IPS-15b (cell line): ENCODE measurements around the gene GBX2.

Experiments
- H3K27me3 ChIP-seq: one replicate; pipeline ENCODE4 v1.6.1; 2013; ENCODE audit warnings: low read length; ENCODE audit not compliant: control insufficient read depth, insufficient read depth
- H3K36me3 ChIP-seq: one replicate; pipeline ENCODE4 v1.6.1; 2013; ENCODE audit warnings: low read length; ENCODE audit not compliant: control insufficient read depth, insufficient read depth
- H3K4me1 ChIP-seq: one replicate; pipeline ENCODE4 v1.6.1; 2013; ENCODE audit warnings: mild to moderate bottlenecking, low read length; ENCODE audit not compliant: control insufficient read depth, insufficient read depth
- H3K4me3 ChIP-seq: one replicate; pipeline ENCODE4 v1.5.1; 2013; ENCODE audit warnings: low read depth, low read length
- H3K9ac ChIP-seq: one replicate; pipeline ENCODE4 v1.6.1; 2013; ENCODE audit warnings: low read depth, mild to moderate bottlenecking, low read length
- H3K9me3 ChIP-seq: one replicate; pipeline ENCODE4 v1.6.1; 2013; ENCODE audit warnings: mild to moderate bottlenecking, low read length; ENCODE audit not compliant: control insufficient read depth, insufficient read depth

The GBX2 gene

DNA sequence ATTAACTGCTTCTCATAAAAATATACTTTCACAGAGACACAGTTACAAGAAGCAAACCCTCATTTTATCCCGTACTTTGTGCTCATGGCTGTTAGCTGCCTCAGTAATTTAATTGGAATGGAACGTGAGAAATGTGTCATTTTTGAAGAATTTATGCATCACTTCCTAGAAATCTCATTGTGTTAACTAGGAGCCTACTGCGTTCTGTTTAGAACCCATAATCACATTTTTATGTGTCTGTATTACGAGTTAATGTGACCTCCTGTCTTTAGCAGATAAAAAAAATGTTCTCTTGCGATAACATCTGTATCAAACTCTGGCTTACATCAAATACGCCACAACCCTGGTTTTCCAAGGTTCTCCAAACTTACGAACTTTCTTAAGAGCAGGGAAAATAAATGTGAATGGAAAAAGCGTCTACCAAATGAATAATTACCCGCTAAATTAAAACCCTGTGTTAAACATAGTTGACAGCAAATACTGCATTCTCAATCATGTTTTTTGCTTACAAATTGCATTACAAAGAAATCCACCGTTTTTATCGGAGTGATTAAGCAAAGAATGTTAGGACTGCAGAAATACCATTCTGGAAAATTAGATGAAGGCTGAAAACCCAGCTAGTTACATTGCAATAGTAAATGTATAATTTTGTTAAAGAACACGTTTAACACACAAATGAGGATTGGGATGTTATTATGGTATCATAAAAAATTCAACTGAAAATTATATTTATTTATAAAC is 12.1 kb upstream of the GBX2 start:
- Histone ChIP-seq H3K27me3 (peaks cover 42% of the 10 kb centered on the region), H3K4me3 (peak overlapping the region; percentile 11), H3K9ac (no peak overlapping the region)

DNA sequence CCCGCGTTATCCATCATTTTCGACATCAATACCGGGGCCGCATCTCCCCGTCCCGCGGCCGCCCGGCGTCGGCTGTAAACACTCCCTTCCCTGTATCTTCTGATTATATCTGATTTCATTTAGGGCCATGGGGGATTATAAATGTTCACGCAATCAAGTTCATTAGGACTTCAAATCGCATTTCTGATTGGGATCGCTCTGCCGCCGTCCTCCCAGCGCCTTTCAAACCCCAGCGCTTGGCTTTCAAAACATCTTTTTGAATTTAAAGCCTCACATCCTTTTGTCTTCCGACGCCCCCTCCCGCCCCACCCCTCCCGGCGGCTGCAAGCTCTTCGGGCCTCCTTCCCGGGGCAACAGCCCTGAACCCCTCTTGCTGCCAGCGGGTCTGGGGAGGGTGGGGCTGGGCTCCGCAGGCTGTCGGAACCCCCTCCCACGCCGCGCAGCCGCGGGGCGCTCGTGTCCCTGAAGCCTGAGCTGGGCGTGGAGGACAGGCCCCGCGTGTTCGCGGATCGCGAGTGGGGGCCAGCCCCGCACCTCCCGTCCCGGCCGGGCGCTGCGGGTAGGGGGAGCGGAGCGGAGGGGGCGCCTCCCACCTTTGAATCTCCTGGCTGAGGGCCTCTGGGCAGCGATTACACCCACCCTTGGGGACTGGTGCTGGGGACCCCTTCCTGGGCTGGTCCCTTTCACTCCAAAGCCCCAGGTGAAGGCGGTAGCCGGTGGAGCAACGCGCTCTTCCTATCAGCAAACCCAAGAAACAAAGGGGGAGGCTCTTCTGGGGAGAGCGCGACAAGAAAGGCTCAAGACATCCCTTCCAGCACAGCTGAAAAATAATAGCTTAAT is 11.3 kb upstream of the GBX2 start:
- no peaks in the 10 kb centered on the region for H3K9me3 ChIP-seq
- peaks cover 49% of the 10 kb centered on the region for H3K27me3 ChIP-seq
- H3K36me3 ChIP-seq = no peaks in the 10 kb centered on the region
- H3K4me3 ChIP-seq = peak overlapping the region; percentile 38
- H3K9ac ChIP-seq = no peak overlapping the region
- H3K4me1 ChIP-seq = peaks cover 16% of the 10 kb centered on the region

More for the DNA sequence above, 12.1 kb upstream of the GBX2 start:
- H3K4me1 ChIP-seq = peaks cover 8% of the 10 kb centered on the region
- H3K9me3 ChIP-seq = no peaks in the 10 kb centered on the region
- no peaks in the 10 kb centered on the region for H3K36me3 ChIP-seq

DNA sequence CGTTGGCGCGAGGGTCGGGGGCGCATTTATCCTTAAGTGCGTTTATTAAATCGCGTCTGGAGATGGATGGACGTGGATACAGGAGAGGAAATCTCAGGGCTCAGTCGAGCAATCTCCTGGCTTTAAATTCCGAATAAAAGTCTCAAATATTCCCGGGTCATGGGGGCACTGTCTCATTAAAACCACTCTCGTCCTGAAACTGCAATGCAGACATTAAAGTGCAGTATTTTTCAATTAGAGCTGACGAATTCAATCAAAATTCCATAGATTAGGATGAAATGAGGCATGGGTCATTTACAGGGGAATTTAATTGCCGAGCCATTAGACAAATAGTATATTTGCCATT is 10.7 kb upstream of the GBX2 start:
- H3K36me3 ChIP-seq = no peaks in the 10 kb centered on the region
- H3K4me3 ChIP-seq = peak overlapping the region; percentile 38
- peaks cover 55% of the 10 kb centered on the region for H3K27me3 ChIP-seq
- H3K9ac ChIP-seq = no peak overlapping the region
- no peaks in the 10 kb centered on the region for H3K9me3 ChIP-seq
- H3K4me1 ChIP-seq = peaks cover 21% of the 10 kb centered on the region

DNA sequence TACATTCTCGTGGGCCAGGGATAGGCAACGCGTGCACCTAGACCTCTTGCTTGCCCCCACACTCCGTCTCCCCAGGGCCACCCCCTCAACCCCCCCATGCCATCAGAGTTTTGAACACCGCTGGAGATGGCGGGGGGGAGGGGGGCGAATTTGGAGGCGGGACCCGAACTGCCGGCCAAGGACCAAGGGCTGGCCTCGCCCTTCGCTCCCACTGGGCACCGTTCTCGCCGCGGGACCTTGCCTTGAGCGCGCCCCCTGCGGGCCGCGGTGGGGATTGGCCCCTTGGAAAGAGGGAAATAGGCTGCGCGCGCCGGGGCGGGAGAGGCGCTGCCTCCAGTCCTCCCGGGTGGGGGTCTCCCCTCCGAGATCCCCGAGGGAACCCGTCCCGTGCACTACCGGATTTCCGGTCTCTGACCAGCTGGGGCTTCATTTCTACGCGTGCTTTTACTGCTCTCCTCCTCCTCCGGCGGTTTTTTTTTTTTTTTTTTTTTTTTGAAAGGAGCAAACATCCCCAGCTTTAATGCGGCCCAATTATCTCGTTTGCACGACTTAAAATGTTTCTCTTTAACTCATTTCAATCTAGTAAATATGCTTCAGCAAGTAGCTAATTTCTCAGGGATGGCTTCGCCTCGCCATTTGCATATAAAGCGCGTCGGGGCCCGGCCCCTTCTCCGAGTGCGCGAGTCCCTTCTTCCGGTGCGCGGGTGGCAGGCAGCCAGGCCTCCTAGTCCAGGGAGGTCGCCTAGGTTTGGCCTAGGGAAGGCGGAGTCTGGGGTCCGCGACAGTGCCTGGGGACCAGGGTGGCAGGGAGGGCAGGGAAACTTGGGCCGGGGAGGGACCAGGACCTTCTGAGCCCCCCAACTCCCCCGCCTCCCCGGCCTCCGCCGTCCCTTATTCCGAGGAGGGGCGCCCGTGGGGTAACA is 10.0 kb upstream of the GBX2 start:
- Histone ChIP-seq H3K9me3 (no peaks in the 10 kb centered on the region), H3K4me3 (peak overlapping the region; percentile 38), H3K36me3 (no peaks in the 10 kb centered on the region), H3K9ac (no peak overlapping the region), H3K4me1 (peaks cover 24% of the 10 kb centered on the region), H3K27me3 (peaks cover 62% of the 10 kb centered on the region)

DNA sequence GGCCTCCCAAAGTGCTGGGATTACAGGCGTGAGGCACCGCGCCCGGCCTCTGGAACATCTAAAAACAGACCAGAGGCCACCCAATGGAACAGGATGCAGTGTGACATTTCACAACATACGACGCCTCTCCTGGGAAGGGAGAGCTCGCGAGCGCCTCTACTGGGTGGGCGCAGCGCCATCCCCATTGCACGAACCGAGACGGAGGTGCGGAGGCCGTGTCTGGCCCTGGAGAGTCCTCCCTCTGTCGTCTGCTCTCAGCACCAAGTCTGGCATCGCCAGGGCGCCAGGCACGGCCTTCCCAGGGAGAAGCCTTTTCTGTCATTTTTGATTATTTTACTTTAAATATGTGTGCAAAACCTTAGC is 9.4 kb upstream of the GBX2 start:
- peaks cover 68% of the 10 kb centered on the region for H3K27me3 ChIP-seq
- no peaks in the 10 kb centered on the region for H3K36me3 ChIP-seq
- H3K4me3 ChIP-seq = peak overlapping the region; percentile 27
- no peaks in the 10 kb centered on the region for H3K9me3 ChIP-seq
- no peak overlapping the region for H3K9ac ChIP-seq
- H3K4me1 ChIP-seq = peaks cover 24% of the 10 kb centered on the region

DNA sequence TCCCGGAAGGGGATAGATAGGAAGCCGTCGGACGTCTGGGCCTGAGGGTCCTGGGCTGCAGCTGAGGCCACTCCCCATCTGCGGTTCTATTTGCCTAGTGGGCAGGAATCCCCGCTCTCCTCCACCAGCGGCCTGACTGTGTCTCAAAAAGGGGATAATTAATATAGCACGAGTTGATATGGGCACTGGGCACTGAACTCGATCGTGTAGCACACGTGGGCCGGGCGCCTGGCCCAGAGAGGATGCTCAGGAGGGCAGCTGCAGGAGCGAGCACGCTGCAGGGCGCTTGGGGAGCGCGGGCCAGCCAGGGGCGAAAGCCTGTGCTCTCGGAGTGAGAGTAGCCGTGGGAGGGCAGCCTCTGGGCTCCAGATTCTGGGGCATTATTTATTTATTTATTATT is 8.8 kb upstream of the GBX2 start:
- Histone ChIP-seq H3K36me3 (no peaks in the 10 kb centered on the region), H3K9me3 (no peaks in the 10 kb centered on the region), H3K27me3 (peaks cover 75% of the 10 kb centered on the region), H3K9ac (no peak overlapping the region), H3K4me3 (no peak overlapping the region), H3K4me1 (peaks cover 28% of the 10 kb centered on the region)

DNA sequence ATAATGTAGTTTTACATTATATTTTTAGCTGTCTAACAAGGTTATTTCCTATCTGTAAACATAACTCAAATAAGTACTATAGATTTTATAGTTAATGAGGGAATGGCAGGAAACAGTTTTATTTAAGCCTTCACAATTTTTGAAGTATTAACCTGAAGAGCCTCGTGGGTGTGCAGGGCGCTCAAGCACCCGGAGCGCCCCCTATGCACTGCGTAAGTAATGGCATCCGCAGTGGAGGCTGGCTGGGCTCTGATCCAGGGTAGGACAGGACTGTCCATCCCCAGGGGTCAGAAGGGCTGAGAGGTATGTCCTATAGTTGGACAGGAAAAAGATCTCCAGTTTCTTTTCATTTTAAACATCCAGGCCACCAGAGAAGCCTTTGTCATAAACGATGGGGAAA is 8.2 kb upstream of the GBX2 start:
- H3K4me1 ChIP-seq = peaks cover 31% of the 10 kb centered on the region

DNA sequence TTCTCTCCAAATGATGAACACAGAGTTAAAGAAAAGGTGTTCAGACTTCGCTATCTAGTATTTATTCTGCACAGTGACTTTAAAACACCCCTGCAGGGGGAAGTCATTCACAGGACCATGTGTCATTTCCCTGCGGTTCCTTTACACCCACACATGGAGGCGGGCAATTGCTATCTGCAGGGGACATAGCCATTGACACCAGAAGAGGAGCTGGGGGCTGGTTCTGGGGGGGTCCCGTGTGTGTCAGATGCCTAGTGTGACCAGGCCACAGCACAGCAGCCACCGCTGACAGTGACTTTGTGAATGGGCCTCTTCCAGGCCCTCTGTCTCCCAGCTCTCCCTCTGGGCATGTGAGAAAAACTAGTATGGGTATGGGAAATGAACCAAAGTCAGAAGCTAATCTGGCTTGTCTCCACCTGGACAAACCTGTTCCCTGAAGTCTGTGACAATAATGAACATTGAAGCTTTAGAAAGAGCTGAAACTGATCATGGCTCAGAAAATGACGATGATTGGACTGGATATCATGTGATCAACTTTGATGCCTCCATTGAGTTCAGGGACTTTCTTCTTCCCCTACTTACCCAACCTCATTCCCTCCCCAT is 7.5 kb upstream of the GBX2 start:
- Histone ChIP-seq H3K27me3 (peaks cover 88% of the 10 kb centered on the region), H3K9me3 (no peaks in the 10 kb centered on the region), H3K4me1 (peaks cover 37% of the 10 kb centered on the region), H3K36me3 (no peaks in the 10 kb centered on the region), H3K4me3 (no peak overlapping the region), H3K9ac (no peak overlapping the region)

More for the DNA sequence above, 8.2 kb upstream of the GBX2 start:
- Histone ChIP-seq H3K4me3 (no peak overlapping the region), H3K36me3 (no peaks in the 10 kb centered on the region), H3K27me3 (peaks cover 80% of the 10 kb centered on the region), H3K9me3 (no peaks in the 10 kb centered on the region), H3K9ac (no peak overlapping the region)

DNA sequence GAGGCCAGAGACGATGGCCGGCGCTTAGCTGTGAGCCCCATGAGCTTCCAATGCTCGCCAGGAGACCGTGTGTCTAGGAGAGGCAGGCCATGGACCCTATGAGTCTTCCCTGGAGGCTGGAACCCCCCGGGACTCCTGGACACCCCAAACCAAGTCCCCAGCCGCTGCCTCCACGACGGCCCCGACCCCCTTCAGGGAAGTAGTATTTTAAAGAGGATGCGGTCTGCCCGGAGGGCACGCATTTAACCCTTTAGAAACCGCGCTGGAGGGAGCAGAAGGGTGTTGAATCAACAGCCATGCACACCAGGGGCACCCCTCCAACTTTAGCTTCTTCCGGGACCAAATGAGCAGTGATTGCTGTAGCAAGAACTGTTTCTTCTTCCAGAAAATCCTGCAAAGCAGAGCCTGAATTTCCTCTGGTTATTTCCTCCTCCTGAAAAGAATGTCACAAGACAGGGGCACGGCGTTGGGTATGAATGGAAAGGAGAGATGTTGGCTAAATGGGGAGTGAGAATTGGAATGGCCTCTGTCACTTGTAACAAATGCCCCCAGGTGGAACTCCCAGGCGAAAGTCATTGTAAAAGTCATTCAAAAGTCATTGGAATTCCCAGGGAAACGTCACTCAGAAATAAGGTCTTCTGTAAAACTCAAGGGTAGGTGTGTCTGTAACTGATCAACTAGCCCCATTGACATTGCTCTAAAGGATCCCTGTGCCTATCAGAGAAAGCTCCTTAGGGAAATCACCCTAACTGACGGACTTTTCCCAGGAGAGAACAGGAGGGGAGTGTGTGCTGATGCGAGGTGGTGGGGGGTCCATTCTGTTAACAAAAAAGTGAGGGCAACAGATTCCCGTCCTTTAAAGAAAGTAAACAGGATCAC is 5.8 kb upstream of the GBX2 start:
- no peak overlapping the region for H3K9ac ChIP-seq
- H3K27me3 ChIP-seq = peaks cover 90% of the 10 kb centered on the region
- H3K4me1 ChIP-seq = peaks cover 32% of the 10 kb centered on the region
- H3K4me3 ChIP-seq = peak overlapping the region; percentile 32
- H3K36me3 ChIP-seq = no peaks in the 10 kb centered on the region
- H3K9me3 ChIP-seq = no peaks in the 10 kb centered on the region

DNA sequence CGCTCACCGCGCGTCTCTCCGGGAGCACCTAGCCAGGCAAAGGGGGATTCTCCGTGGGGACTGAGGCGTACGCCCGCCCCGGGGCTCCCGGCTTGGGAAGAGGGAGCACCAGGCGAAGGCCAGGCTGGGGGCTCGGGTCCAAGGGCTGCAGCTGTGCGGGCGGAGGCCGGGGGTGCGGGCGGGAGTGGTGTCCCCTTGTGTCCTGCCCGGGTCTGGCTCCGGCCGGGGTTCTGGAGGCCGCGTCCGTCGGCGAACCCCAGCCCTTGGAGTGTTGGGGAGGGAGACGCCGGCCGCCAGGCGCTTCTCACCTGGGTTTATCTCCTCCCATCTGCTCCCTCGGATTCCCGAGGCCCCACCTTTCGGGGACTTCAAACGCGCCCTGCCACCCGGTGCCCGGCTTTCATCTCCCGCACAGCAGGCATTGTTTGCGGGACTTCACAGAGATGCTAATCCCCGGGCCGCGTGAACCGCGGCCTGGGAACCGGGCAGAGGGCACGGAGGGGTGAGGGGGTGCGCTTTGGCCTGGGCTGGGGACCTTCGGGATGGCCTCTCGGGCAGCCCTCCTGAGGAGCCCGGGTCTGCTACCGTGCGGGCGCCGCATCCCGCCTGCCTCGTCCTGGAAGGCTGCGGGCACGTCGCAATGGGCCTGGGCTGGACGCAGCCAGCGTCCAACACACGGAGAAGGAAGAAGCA is 5.0 kb upstream of the GBX2 start:
- H3K9ac ChIP-seq = no peak overlapping the region
- H3K27me3 ChIP-seq = peaks cover 88% of the 10 kb centered on the region
- H3K4me1 ChIP-seq = peaks cover 32% of the 10 kb centered on the region
- no peaks in the 10 kb centered on the region for H3K36me3 ChIP-seq
- H3K9me3 ChIP-seq = no peaks in the 10 kb centered on the region
- H3K4me3 ChIP-seq = peak overlapping the region; percentile 37
